NCI-H2107 (cell line): Measurements from ENCODE around the gene VLDLR.
"Not testable (repeated sequence)": the region's sequence is repeated elsewhere in the genome, so short reads cannot be mapped to it uniquely, and the experiment has no call there.

Experiments used
- DNase-seq: peaks from one replicate; lab custom pipeline; 2025; lab: John Stamatoyannopoulos, UW

The VLDLR gene

GRCh38 chr9:2663461-2664173 lies 42.0 kb downstream of the VLDLR start:
- no peak for DNase-seq

DNA sequence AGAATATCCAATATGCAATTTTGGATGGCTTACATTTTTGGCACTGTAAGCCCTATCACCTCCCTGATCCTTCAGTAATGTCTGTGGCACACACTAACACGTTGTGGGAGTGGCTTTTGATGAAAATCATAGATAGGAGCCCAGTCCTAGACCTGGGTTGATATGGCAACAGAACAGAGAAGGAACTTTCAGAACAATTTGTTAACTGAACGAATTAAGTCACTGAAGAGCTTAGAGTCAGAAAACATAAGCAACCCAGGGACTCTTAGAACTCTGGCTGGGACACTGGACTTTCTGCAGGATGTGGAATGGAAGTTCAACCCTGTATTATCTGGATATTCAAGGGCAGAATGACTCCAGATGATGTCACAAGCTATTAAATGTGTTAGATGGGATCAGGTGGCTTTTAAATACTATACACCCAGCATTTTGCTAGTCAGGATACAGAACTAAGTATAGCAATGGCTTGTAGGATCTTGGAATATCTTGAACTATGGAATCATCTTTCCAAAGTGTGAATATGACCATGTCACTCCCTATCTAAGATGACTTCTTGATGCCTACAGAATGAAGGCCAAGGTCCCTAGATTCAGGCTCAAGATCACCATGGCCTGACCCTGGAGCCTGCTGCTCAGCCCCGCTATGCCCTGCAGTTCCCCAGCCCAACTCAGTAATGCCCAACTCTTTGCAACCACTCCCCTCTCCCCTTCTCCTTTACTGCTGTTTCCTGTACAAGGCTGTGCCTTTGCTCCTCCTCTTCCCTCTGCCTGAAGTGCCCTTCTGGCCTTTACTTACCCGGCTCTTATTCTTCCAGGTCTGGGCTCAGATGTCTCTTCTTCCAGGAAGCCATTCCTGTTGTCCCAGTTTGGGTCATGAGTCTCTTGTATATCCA lies 42.8 kb downstream of the VLDLR start:
- DNase-seq, result no peak

DNA sequence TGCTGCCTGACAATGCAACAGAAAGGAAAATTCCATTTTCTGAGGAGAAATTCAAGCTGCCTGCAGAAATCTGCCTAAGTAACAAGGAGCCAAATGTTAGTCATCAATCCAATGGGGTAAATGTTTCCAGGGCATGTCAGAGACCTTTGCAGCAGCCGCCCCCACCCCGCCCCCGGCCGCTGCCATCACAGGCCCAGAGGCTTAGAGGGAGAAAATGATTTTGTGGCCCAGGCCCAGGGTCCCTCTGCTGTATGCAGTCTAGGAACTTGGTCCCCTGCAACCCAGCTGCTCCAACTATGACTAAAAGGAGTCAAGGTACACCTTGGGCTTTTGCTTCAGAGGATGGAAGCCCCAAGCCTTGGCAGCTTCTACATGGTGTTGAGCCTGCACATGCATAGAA lies 45.0 kb downstream of the VLDLR start:
- DNase-seq, result no peak

- DNase-seq, result no peak
Measured at GRCh38 chr9:2673161-2673560, 51.6 kb downstream of the VLDLR start.

DNA sequence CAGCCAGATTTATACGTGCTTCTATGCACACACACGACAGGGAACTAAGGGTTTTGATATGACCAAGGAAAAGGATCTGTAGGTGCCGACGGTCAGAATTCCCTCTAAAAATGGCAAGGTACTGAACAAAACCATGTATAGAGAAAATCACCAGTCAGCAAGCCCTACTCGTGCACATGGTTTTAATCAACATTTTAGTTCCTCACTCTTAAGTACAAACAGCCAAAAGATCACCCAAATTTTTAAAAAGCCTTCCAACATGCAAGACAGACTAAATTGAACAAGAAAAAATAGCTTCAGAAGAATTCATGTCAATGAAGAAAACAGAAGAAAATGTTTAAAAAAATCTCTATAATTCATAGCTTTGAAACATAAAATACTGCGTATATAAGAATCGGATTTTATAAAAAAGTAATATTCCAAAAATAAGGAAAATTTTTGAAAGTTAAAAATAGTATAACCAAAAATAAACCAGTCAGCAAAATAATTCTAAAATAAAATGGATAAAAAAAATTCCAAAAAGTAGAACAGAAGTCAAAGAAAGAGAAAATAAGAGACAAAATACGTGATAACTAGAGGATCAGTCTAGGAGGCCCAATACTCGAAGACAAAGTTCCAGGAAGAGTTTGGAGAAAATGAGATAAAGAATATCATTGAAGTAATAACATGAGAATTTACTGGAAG lies 52.7 kb downstream of the VLDLR start:
- DNase-seq, result no peak

DNA sequence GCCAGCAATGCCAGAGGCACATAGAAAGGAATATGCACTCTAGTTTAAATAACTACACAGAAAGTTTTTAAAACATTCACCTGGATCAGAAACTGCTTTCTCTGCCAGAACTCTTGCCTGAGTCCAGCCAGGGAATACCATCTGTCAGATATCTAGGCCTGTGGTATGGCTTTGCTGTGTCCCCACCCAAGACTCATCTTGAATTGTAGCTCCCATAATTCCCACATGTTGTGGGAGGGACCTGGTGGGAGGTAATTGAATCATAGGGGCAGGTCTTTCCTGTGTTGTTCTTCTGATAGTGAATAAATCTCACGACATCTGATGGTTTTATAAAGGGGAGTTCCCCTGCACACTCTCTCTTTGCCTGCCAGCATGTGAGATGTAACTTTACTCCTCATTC lies 54.2 kb downstream of the VLDLR start:
- no peak for DNase-seq

DNA sequence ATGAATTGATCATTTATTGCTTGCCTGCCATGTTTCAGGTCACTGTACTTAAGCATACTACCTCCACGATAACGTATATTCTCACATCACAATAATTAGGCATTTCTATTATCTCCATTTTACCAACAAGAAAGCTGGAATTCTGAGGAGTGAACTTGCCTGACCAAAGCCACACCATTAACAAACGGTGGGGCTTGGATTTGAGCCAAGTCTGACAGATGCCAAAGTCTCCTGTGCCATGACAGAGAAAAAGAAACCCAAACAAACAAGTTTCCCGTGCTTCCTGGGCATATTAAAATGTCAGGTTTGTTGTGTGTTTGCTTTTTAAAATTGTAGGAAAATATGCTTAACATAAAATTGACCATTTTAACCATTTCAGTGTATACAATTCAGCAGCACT lies 54.9 kb downstream of the VLDLR start:
- DNase-seq, result no peak

- DNase-seq, result no peak
Measured at GRCh38 chr9:2677915-2678889, 56.6 kb downstream of the VLDLR start.

GRCh38 chr9:2679011-2679410 lies 57.4 kb downstream of the VLDLR start:
- no peak for DNase-seq

GRCh38 chr9:2681981-2682380 lies 60.4 kb downstream of the VLDLR start:
- no peak for DNase-seq

- no peak for DNase-seq
Measured at GRCh38 chr9:2686911-2687310, 65.3 kb downstream of the VLDLR start.

DNA sequence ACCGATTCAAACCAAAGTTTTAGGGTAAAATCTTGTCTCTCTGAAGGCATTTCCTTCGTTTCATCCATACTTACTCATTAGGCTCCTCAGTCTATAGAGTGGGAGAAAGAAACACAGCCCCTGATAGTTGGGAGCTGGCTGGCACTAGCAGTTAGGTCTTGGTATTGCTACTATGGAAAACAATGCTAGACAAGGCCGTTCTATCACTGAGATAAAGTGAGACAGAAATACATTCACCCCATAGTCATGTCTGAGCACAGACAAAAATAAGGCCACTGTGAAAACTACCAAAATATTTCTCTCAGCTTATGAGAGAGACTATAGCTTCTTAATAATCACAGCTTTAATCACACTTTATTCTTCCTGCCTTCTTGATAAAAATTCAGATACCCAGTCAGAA lies 67.0 kb downstream of the VLDLR start:
- no peak for DNase-seq

DNA sequence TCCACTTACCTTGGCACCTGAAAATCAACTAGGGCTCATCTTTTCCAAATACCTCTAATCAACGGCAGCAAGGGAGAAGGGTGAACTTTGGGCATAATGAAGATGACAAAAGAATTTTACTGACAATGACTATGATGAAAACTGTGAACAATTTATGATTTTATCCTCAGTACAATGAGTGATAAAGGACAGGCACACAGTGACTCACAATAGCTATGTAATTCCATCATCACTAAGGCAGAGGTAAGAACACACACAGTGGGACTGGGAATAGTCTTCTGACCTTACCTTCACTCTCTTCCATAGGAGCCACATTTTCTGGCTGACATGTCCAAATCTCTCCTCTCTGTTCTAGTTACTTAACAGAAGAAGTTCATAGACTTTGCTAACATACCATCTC lies 69.6 kb downstream of the VLDLR start:
- DNase-seq, result no peak

- no peak for DNase-seq
Measured at GRCh38 chr9:2691626-2692025, 70.0 kb downstream of the VLDLR start.

DNA sequence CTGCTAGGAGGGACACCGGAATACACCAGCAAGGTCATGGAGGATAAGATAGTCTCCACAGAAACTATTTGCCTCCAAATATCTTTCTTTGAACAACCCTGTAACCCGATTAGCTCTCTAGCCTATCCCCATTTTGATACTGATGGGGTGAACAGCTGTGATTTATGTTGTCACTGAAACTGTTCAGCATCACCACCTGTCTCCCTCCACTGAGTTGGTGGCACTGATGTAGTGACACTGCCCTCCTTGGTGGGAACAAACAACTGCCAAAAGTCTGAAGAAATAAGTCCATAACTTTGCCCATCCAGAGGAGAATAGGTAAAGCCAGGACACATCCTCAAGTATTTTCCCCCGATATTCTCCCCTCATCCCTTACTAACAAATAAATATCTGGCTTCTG lies 71.5 kb downstream of the VLDLR start:
- DNase-seq, result no peak

DNA sequence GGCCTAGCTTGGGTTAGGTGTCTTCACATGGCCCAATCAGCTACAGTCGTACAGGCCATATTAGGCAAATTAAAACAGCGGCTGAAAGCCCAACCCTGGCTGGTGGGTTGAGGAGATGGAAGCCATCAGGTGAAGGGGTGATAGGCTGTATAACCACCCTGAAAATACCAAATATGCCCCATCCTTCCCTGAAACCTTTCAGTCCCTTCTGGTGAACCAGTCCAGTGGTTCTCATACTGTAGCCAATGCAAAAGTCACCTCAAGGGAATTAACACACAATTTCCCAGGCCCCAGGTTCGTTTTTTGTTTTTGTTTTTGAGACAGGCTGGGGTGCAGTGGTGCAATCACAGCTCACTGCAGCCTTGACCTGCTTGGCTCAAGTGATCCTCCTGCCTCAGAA lies 75.9 kb downstream of the VLDLR start:
- no peak for DNase-seq

GRCh38 chr9:2700398-2700797 lies 78.8 kb downstream of the VLDLR start:
- no peak for DNase-seq

DNA sequence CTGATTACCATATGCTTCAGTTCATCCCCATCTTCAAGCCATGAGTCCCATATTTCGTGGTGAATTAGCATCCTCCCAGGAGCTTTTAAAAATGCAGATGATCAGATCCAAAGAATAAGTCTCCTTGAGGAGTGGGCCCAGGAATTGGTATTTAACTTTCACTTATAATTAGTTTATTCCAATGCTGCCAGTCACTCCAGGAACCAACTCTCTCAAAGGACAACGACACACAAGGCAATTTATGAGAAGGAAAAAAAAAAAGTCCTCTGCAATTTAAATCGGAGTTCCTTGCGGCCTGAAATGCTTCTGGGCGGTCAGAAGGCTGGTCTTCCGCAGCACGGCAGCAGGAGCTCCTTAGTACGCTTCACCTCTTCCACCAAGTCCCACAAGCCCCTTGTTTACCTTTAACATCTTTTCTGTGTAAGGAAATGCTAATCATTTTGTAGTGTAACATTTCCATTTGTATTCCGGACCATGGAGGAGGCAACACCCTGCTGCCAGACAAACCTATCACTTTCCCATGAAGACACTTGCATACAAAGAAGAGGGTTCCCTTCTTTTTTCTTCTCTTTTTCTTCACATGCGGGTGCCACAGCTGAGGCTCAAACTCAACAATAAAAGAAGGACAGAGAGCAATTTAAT lies 79.4 kb downstream of the VLDLR start:
- DNase-seq, result no peak

DNA sequence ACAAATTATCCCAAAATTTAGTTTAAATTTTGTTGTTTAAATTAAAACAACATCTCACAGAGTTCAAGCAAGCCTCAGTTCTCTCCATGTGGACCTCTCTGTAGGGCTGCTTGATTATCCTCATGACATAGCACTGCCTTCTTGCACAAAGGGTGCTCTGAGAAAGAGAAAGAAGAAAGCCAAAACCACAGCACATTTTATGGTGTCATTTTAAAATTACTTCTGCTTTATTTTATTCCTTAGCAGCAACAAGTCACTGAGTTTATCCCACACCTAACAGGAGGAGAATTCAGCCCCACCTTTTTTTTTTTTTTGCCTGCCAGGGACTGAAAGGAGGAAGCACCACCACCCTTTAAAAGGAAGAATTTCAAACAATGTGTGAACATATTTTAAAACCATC lies 82.9 kb downstream of the VLDLR start:
- DNase-seq, result no peak

DNA sequence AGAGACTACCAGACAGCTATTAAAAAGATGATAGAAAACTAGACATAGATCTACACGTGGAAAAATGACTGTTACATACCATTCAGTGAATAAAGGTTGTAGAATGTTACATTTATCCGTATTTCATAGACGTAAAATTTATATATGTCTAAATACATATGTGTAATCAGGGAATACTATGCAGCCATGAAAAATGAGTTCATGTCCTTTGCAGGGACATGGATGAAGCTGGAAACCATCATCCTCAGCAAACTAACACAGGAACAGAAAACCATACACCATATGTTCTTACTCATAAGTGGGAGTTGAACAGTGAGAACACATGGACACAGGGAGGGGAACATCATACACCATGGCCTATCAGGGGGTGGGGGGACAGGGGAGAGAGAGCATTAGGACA lies 85.7 kb downstream of the VLDLR start:
- DNase-seq, result not testable (repeated sequence)
